Natural killer cell (primary cell): ENCODE results near the gene TNK1. TPM values are rescaled to one million over a fixed set of nuclear protein-coding genes. Genes with fewer than 3 reads are reported as not detected.

Experiments used
- ATAC-seq, 3 donors: fragments of 150-1000 bp in 2 of 3; fragments of 200-7000 bp in 1 of 3; cut with Tn5 transposase; 1 replicate in 1 of 3; 2 replicates in 2 of 3; pipeline ENCODE4 v1.10.0; 2021; ENCODE audit warnings: mild to moderate bottlenecking in 2 of 3, moderate library complexity in 2 of 3
- DNase-seq, 2 donors: peaks; one replicate each; pipeline versions ENCODE4 v3.0.0 to v3.0.0-alpha.2; 2013 to 2021; ENCODE audit warnings: mixed read lengths in 1 of 2
- H3K27ac ChIP-seq: one replicate; pipeline ENCODE4 v1.5.1; 2013; ENCODE audit warnings: mild to moderate bottlenecking, low read length
- H3K27me3 ChIP-seq: one replicate; pipeline ENCODE4 v1.6.1; 2013; ENCODE audit warnings: low read length; ENCODE audit not compliant: control insufficient read depth, insufficient read depth
- H3K36me3 ChIP-seq: one replicate; pipeline ENCODE4 v1.6.1; 2013; ENCODE audit warnings: low read length; ENCODE audit not compliant: control insufficient read depth, insufficient read depth
- H3K4me1 ChIP-seq: one replicate; pipeline ENCODE4 v1.6.1; 2013; ENCODE audit warnings: low read length; ENCODE audit not compliant: control insufficient read depth, insufficient read depth
- H3K4me3 ChIP-seq: one replicate; pipeline ENCODE4 v1.5.1; 2013; ENCODE audit warnings: low read length
- H3K9me3 ChIP-seq: one replicate; pipeline ENCODE4 v1.6.1; 2013; ENCODE audit warnings: low read length; ENCODE audit not compliant: control insufficient read depth, insufficient read depth
- H3K27ac Mint-ChIP-seq, 2 donors: one replicate each; pipeline ENCODE4 v1.8.0; 2022; ENCODE audit warnings: mild to moderate bottlenecking in 2 of 2, mixed read lengths in 2 of 2, moderate library complexity in 1 of 2
- H3K27me3 Mint-ChIP-seq, 2 donors: one replicate each; pipeline ENCODE4 v1.8.0; 2022; ENCODE audit warnings: low read depth in 2 of 2, mixed read lengths in 2 of 2
- H3K36me3 Mint-ChIP-seq: one replicate; pipeline ENCODE4 v1.8.0; 2022; ENCODE audit warnings: mixed read lengths
- H3K4me1 Mint-ChIP-seq, 2 donors: one replicate each; pipeline ENCODE4 v1.8.0; 2022; ENCODE audit warnings: mixed read lengths in 2 of 2
- H3K4me3 Mint-ChIP-seq: one replicate; pipeline ENCODE4 v1.8.0; 2022; ENCODE audit warnings: mild to moderate bottlenecking, moderate library complexity, mixed read lengths
- H3K9me3 Mint-ChIP-seq, 2 donors: one replicate each; pipeline ENCODE4 v1.8.0; 2022; ENCODE audit warnings: mixed read lengths in 2 of 2
- WGBS: methylation state at CpG from one replicate; pipeline ENCODE4 v1.1.7; 2013; ENCODE audit warnings: missing lambda C conversion rate; ENCODE audit not compliant: insufficient coverage; 5-methylcytosine and 5-hydroxymethylcytosine counted together
- intact Hi-C: fragments of 100-400 bp; cut with micrococcal nuclease; formaldehyde crosslinking; loops from one replicate; pipeline ENCODE4 v1.14.2; 2022
- total RNA-seq, 4 donors: library from RNA; stranded (reverse); fragments of 120-200 nt in 1 of 4; gene quantifications; one replicate each; pipeline versions ENCODE4 v1.2.3 to v1.2.4, GENCODE V29; 2013 to 2022
- TF ChIP-seq, protein P1 (sequence below): fragments of 200-600 bp; IDR thresholded peaks from one replicate; pipeline ENCODE4 v1.8.0; 2022; ENCODE audit warnings: antibody characterized with exemption

Gene TNK1
- total RNA-seq, 3 donors from 2014 or later (not counting 1 experiment from before 2014, with no cell fraction given), result 0.18 to 1.7 (median 0.73) TPM

DNA sequence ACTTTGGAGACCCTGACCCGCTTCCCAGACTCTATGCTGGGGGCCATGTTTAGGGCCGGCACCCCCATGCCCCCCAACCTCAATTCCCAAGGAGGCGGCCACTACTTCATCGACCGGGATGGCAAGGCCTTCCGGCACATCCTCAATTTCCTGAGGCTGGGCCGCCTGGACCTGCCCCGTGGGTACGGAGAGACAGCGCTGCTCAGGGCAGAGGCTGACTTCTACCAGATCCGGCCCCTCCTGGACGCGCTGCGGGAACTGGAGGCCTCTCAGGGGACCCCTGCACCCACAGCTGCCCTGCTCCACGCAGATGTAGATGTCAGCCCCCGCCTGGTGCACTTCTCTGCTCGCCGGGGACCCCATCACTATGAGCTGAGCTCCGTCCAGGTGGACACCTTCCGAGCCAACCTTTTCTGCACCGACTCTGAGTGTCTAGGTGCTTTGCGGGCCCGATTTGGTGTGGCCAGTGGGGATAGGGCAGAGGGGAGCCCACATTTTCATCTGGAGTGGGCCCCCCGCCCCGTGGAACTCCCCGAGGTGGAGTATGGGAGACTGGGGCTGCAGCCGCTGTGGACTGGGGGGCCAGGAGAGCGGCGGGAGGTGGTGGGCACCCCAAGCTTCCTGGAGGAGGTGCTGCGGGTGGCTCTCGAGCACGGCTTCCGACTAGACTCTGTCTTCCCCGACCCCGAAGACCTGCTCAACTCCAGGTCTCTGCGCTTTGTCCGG lies 27.8 kb upstream of the TNK1 start:
- Histone ChIP-seq H3K27ac (peak overlapping the region; percentile 95), H3K27me3 (no peaks in the 10 kb centered on the region), H3K4me3 (peak overlapping the region; percentile 84), H3K9me3 (no peaks in the 10 kb centered on the region), H3K36me3 (peaks cover 9% of the 10 kb centered on the region), H3K4me1 (peaks cover 45% of the 10 kb centered on the region)
- TF ChIP-seq, protein P1, sequence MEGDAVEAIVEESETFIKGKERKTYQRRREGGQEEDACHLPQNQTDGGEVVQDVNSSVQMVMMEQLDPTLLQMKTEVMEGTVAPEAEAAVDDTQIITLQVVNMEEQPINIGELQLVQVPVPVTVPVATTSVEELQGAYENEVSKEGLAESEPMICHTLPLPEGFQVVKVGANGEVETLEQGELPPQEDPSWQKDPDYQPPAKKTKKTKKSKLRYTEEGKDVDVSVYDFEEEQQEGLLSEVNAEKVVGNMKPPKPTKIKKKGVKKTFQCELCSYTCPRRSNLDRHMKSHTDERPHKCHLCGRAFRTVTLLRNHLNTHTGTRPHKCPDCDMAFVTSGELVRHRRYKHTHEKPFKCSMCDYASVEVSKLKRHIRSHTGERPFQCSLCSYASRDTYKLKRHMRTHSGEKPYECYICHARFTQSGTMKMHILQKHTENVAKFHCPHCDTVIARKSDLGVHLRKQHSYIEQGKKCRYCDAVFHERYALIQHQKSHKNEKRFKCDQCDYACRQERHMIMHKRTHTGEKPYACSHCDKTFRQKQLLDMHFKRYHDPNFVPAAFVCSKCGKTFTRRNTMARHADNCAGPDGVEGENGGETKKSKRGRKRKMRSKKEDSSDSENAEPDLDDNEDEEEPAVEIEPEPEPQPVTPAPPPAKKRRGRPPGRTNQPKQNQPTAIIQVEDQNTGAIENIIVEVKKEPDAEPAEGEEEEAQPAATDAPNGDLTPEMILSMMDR, result no peak
- H3K4me1 Mint-ChIP-seq, result peaks cover 9 to 50% of the 10 kb centered on the region in 2 donors
- peak overlapping the region; percentile 97 for H3K4me3 Mint-ChIP-seq
- H3K36me3 Mint-ChIP-seq, result no peaks in the 10 kb centered on the region
- H3K9me3 Mint-ChIP-seq, result no peaks in the 10 kb centered on the region
- WGBS, result 95% methylated on average over 37 of the region's 37 CpGs
- peak overlapping the region; percentile 89 for H3K27ac Mint-ChIP-seq
- DNase-seq (no peak), ATAC-seq (no peak)
- H3K27me3 Mint-ChIP-seq, result no peaks in the 10 kb centered on the region
- intact Hi-C loops, result loop anchor here (5.0 to 10.0 kb wide), 2 partner anchors 84 to 332 kb away; partner anchors contain the start of genes FGF11, TMEM102, TP53 and WRAP53

- no peak for ATAC-seq
- H3K27ac ChIP-seq, result no peak overlapping the region
Observed at GRCh38 chr17:7354262-7354843, 26.5 kb upstream of the TNK1 start.

DNA sequence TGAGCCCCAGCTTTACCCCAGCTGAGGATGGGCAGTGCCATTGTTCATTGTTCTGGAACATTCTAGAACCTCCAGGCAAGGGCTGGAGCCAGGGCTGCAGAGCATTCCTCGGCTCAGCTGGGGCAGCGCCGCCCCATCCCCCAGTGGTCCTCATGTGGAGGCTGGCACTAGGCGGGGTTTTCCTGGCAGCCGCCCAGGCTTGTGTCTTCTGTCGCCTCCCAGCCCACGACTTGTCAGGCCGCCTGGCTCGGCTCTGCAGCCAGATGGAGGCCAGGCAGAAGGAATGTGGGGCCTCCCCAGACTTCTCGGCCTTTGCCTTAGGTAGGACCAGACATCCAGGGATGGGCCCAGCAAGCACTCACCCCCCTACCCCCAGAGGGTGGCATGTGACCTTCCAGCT lies 25.8 kb upstream of the TNK1 start, which contains the start of gene TMEM95:
TSS of gene TMEM95 (plus strand) at position 104 of the 400 bp plus-strand sequence. CDS start at position 153, 49 bp downstream.
- Mint-ChIP-seq H3K27ac (peak within 1 kb of the TSS in 1 of 2 donors; percentile 69), H3K9me3 (no peaks in the 10 kb centered on the region), H3K27me3 (no peaks in the 10 kb centered on the region), H3K4me1 (peaks cover 9 to 33% of the 10 kb centered on the region in 2 donors), H3K4me3 (peak within 1 kb of the TSS; percentile 13), H3K36me3 (no peaks in the 10 kb centered on the region)
- TF ChIP-seq, protein P1, result no peak
- WGBS, result 86% methylated on average over 10 of the region's 10 CpGs
- DNase-seq (no peak), ATAC-seq (no peak)
- no peaks in the 10 kb centered on the region for H3K36me3 ChIP-seq
- H3K9me3 ChIP-seq, result no peaks in the 10 kb centered on the region
- no peak within 1 kb of the TSS for H3K4me3 ChIP-seq
- H3K27me3 ChIP-seq, result no peaks in the 10 kb centered on the region
- peaks cover 45% of the 10 kb centered on the region for H3K4me1 ChIP-seq
- intact Hi-C loops, result loop anchor here (10.0 kb wide), 1 partner anchor 330 kb away; the partner anchor contains the start of genes TP53 and WRAP53
- H3K27ac ChIP-seq, result no peak within 1 kb of the TSS

More at GRCh38 chr17:7354262-7354843, 26.5 kb upstream of the TNK1 start:
- Histone ChIP-seq H3K9me3 (no peaks in the 10 kb centered on the region), H3K36me3 (no peaks in the 10 kb centered on the region), H3K27me3 (no peaks in the 10 kb centered on the region), H3K4me3 (no peak overlapping the region), H3K4me1 (peaks cover 45% of the 10 kb centered on the region)
- no peaks in the 10 kb centered on the region for H3K36me3 Mint-ChIP-seq
- DNase-seq, result peak in 1 of 2 donors; percentile 33
- 88% methylated on average over 9 of the region's 9 CpGs for WGBS
- TF ChIP-seq, protein P1, result no peak
- H3K4me3 Mint-ChIP-seq, result peak overlapping the region; percentile 13
- H3K27me3 Mint-ChIP-seq, result no peaks in the 10 kb centered on the region
- no peaks in the 10 kb centered on the region for H3K9me3 Mint-ChIP-seq
- H3K4me1 Mint-ChIP-seq, result peaks cover 9 to 38% of the 10 kb centered on the region in 2 donors
- H3K27ac Mint-ChIP-seq, result peak overlapping the region in 1 of 2 donors; percentile 69
- intact Hi-C loops, result loop anchor here (5.0 to 10.0 kb wide), 2 partner anchors 83 to 330 kb away; partner anchors contain the start of genes FGF11, TMEM102, TP53 and WRAP53
